K562 (cell line): ENCODE measurements around the gene ZNF716. TPM values are rescaled to one million over a fixed set of nuclear protein-coding genes. Genes with fewer than 3 reads are reported as not detected.

Experiments used
- ATAC-seq: fragments of 200-7000 bp; cut with Tn5 transposase; 3 replicates; pipeline ENCODE4 v1.9.1; 2020; ENCODE audit warnings: moderate library complexity
- BruUV-seq: library from RNA; stranded (reverse); fragments of 400-500 nt; replicated peaks from 2 replicates; lab custom pipeline; 2021; lab: Mats Ljungman, UMichigan
- CTCF ChIA-PET: fragments of 300-600 bp; formaldehyde crosslinking; extraction: SDS; loops from one replicate; lab custom pipeline; 2021; ENCODE audit warnings: low intra/inter-chr PET ratio; lab: Yijun Ruan, JAX
- POLR2A ChIA-PET: fragments of 300-600, 350-650 bp; sonication (Branson Sonifier 250); formaldehyde crosslinking; extraction: SDS; loops from one replicate; lab custom pipeline; 2021; ENCODE audit warnings: antibody characterized with exemption, inconsistent platforms; lab: Yijun Ruan, JAX
- DNase-seq, 4 experiments: peaks; one replicate each; pipeline versions ENCODE4 v3.0.0 to v3.0.0-alpha.2; 2011 to 2018; ENCODE audit warnings: low spot score in 3 of 4, mixed read lengths in 3 of 4; ENCODE audit errors: extremely low read depth in 1 of 4
- FAIRE-seq: peaks from 2 replicates; lab custom pipeline; 2011; peaks lifted over from hg19 to GRCh38; lab: Jason Lieb, UNC
- H2AFZ ChIP-seq: 2 replicates; pipeline ENCODE4 v1.6.0; 2011; ENCODE audit warnings: low read depth, low read length, control low read depth, inconsistent platforms
- H3K27ac ChIP-seq: fragments of 200-600 bp; 3 replicates; pipeline ENCODE4 v1.8.0; 2011; ENCODE audit warnings: low read depth, mild to moderate bottlenecking, control low read depth, inconsistent platforms, low read length, moderate library complexity, mixed read lengths; ENCODE audit errors: extremely low read depth
- H3K27me3 ChIP-seq, 2 experiments: fragments of 300-600 bp in 1 of 2; 2 replicates in 1 of 2; 3 replicates in 1 of 2; pipeline versions ENCODE4 v1.6.0 to v1.8.0; 2011; ENCODE audit warnings: inconsistent platforms in 2 of 2, low read length in 2 of 2, mild to moderate bottlenecking in 1 of 2, mixed read lengths in 1 of 2, moderate library complexity in 1 of 2; ENCODE audit not compliant: control insufficient read depth in 2 of 2, insufficient read depth in 2 of 2
- H3K36me3 ChIP-seq: fragments of 300-600 bp; 3 replicates; pipeline ENCODE4 v1.8.0; 2011; ENCODE audit warnings: mild to moderate bottlenecking, low read length, inconsistent platforms; ENCODE audit not compliant: control insufficient read depth, insufficient read depth
- H3K4me1 ChIP-seq, 2 experiments: fragments of 200-600 bp in 1 of 2; replicated peaks in 1 of 2; 2 replicates in 1 of 2; 3 replicates in 1 of 2; pipeline versions ENCODE4 v1.5.1 to v1.8.0; 2011; ENCODE audit warnings: inconsistent platforms in 2 of 2, low read length in 2 of 2, mild to moderate bottlenecking in 1 of 2, mixed read lengths in 1 of 2, moderate library complexity in 1 of 2; ENCODE audit not compliant: control insufficient read depth in 2 of 2, insufficient read depth in 2 of 2
- H3K4me2 ChIP-seq: 2 replicates; pipeline ENCODE4 v1.6.1; 2011; ENCODE audit warnings: low read length, control low read depth, inconsistent platforms, mixed read lengths; ENCODE audit not compliant: insufficient read depth
- H3K4me3 ChIP-seq: fragments of 200-600 bp; sonication (generic), shearing (Covaris generic); 2 replicates; pipeline ENCODE4 v1.5.1; 2016; ENCODE audit warnings: control low read depth, inconsistent platforms
- H3K79me2 ChIP-seq: fragments of 200-600 bp; 3 replicates; pipeline ENCODE4 v1.8.0; 2011; ENCODE audit warnings: low read length, inconsistent platforms; ENCODE audit not compliant: control insufficient read depth, insufficient read depth
- H3K9ac ChIP-seq, 2 experiments: 2 replicates each; pipeline versions ENCODE4 v1.6.0 to v1.6.1; 2011; ENCODE audit warnings: low read depth in 2 of 2, low read length in 2 of 2, control low read depth in 1 of 2, inconsistent platforms in 1 of 2, mild to moderate bottlenecking in 1 of 2, mixed read lengths in 1 of 2; ENCODE audit not compliant: insufficient read depth in 1 of 2
- H3K9me1 ChIP-seq: one replicate; pipeline ENCODE4 v1.6.0; 2011; ENCODE audit warnings: inconsistent platforms, mild to moderate bottlenecking, low read length, moderate library complexity; ENCODE audit not compliant: control insufficient read depth, insufficient read depth
- H3K9me3 ChIP-seq: replicated peaks from 2 replicates; pipeline ENCODE4 v1.5.1; 2011; ENCODE audit warnings: low read depth, low read length, inconsistent platforms; ENCODE audit not compliant: control insufficient read depth, insufficient read depth
- H4K20me1 ChIP-seq: replicated peaks from 2 replicates; pipeline ENCODE4 v1.6.1; 2011; ENCODE audit warnings: low read length, inconsistent platforms, mixed read lengths; ENCODE audit not compliant: control insufficient read depth, insufficient read depth
- EWSR1 ChIP-seq: fragments of 450-650 bp; IDR thresholded peaks from 2 replicates; pipeline ENCODE4 v1.6.1; 2018; ENCODE audit warnings: borderline replicate concordance, mild to moderate bottlenecking, low read depth, moderate library complexity; ENCODE audit not compliant: partially characterized antibody
- GABPA ChIP-seq: fragments of 200-800 bp; sonication (Bioruptor generic); conservative IDR thresholded peaks from 2 replicates; pipeline ENCODE4 v1.6.1; 2016; ENCODE audit warnings: low read depth, missing genetic modification characterization, missing compliant biosample characterization
- HCFC1 ChIP-seq: IDR thresholded peaks from 2 replicates; pipeline ENCODE4 v1.6.1; 2012; ENCODE audit warnings: low read depth, low read length, improper control_type of control experiment
- HNRNPUL1 ChIP-seq: fragments of 200-400 bp; formaldehyde crosslinking; IDR thresholded peaks from 2 replicates; pipeline ENCODE4 v1.6.1; 2017; ENCODE audit warnings: low read length
- ILF3 ChIP-seq: fragments of 450-650 bp; IDR thresholded peaks from 2 replicates; pipeline ENCODE4 v1.6.1; 2018; ENCODE audit warnings: antibody characterized with exemption, mild to moderate bottlenecking, moderate library complexity, borderline replicate concordance
- KDM2B ChIP-seq: fragments of 250-450 bp; sonication (Bioruptor Pico); IDR thresholded peaks from 2 replicates; pipeline ENCODE4 v1.8.0; 2021; ENCODE audit warnings: mild to moderate bottlenecking, moderate library complexity
- MTF1 ChIP-seq: fragments of 250-450 bp; sonication (Bioruptor Pico); IDR thresholded peaks from 2 replicates; pipeline ENCODE4 v1.9.0; 2021; ENCODE audit warnings: moderate library complexity, mild to moderate bottlenecking, inconsistent platforms, borderline replicate concordance
- PREB ChIP-seq: sonication (generic); formaldehyde crosslinking; IDR thresholded peaks from 2 replicates; pipeline ENCODE4 v1.8.1; 2023; ENCODE audit warnings: mild to moderate bottlenecking, missing genetic modification reagents
- PRMT5 ChIP-seq: sonication (generic); formaldehyde crosslinking; IDR thresholded peaks from 2 replicates; pipeline ENCODE4 v1.5.0; 2020; ENCODE audit warnings: missing genetic modification reagents
- SFPQ ChIP-seq: fragments of 200-400 bp; formaldehyde crosslinking; IDR thresholded peaks from 2 replicates; pipeline ENCODE4 v1.6.1; 2017; ENCODE audit warnings: mild to moderate bottlenecking, low read depth, low read length, moderate library complexity
- SMAD1 ChIP-seq: fragments of 150-350 bp; IDR thresholded peaks from 2 replicates; pipeline ENCODE4 v1.6.1; 2014; ENCODE audit warnings: low read length, low read depth; ENCODE audit not compliant: partially characterized antibody
- STAT5B ChIP-seq: fragments of 250-450 bp; sonication (Bioruptor Pico); IDR thresholded peaks from 2 replicates; pipeline ENCODE4 v1.8.0; 2021; ENCODE audit warnings: mild to moderate bottlenecking, inconsistent platforms
- TGIF2 ChIP-seq: sonication (generic); formaldehyde crosslinking; IDR thresholded peaks from 2 replicates; pipeline ENCODE4 v1.8.1; 2022; ENCODE audit warnings: mild to moderate bottlenecking, missing genetic modification reagents, moderate library complexity
- VEZF1 ChIP-seq: fragments of 200-800 bp; sonication (Bioruptor generic); IDR thresholded peaks from 2 replicates; pipeline ENCODE4 v1.6.1; 2017; ENCODE audit warnings: missing genetic modification characterization, missing compliant biosample characterization
- ZNF140 ChIP-seq: fragments of 250-450 bp; sonication (Bioruptor Pico); IDR thresholded peaks from 2 replicates; pipeline ENCODE4 v1.8.0; 2021; ENCODE audit warnings: moderate library complexity, mild to moderate bottlenecking, inconsistent platforms
- ZNF507 ChIP-seq: conservative IDR thresholded peaks from 2 replicates; pipeline ENCODE4 v1.6.1; 2017; ENCODE audit warnings: missing genetic modification characterization, missing compliant biosample characterization
- WGBS: fragments of 100-300 bp; shearing (Covaris generic); methylation state at CpG from one replicate; pipeline ENCODE4 v1.1.6; 2016; ENCODE audit warnings: low coverage, mixed read lengths; ENCODE audit not compliant: insufficient coverage; ENCODE audit errors: missing lambda C conversion rate; 5-methylcytosine and 5-hydroxymethylcytosine counted together
- in situ Hi-C: fragments of 300-500 bp; cut with MboI; formaldehyde crosslinking; loops from 4 replicates; pipeline ENCODE4 v1.15.0; 2018; ENCODE audit warnings: inconsistent platforms, mixed read lengths
- intact Hi-C: fragments of 100-400 bp; cut with micrococcal nuclease; formaldehyde crosslinking; loops from 2 replicates; pipeline ENCODE4 v1.14.2; 2022
- polyA plus RNA-seq, 8 experiments: library from polyadenylated mRNA; depleted of rRNA in 4 of 8; stranded (reverse) in 5 of 8; unstranded in 3 of 8; fragments of >200 nt; fragmentation: Nextera tagmentation in 2 of 8; fragmentation: Illumina TruSeq in 1 of 8; extraction: Ambion mirVana in 2 of 8; extraction: Trizol in 1 of 8; gene quantifications; 2 replicates each; pipeline versions ENCODE4 v1.2.1 to v1.2.3, GENCODE V29; 2011 to 2014; ENCODE audit warnings: inconsistent platforms in 1 of 8, missing spikeins in 1 of 8
- total RNA-seq, 7 experiments: library from RNA; depleted of rRNA in 6 of 7; stranded (reverse); fragments of >200 nt in 6 of 7; fragmentation: Illumina TruSeq in 2 of 7; extraction: Trizol in 2 of 7; gene quantifications; 2 replicates each; pipeline versions ENCODE4 v1.2.1 to v1.2.3, GENCODE V29; 2011 to 2021; ENCODE audit warnings: low replicate concordance in 1 of 7

ZNF716 gene
- total and polyA plus RNA-seq, 9 of the 15 experiments (the other 6 are each of a cell fraction or from before 2014, with no cell fraction given) = not detected

- TF ChIP-seq PREB (CRISPR knock-in tag) (no peak), VEZF1 (CRISPR knock-in tag) (no peak), ZNF507 (tag) (no peak)
These were observed at the start of gene ZNF716 (continued) for GRCh38 chr7:57449904-57450303.

GRCh38 chr7:57400531-57401155, 49.3 kb upstream of the ZNF716 start:
- POLR2A ChIA-PET = no interaction called here
- no peaks in the 10 kb centered on the region for H3K79me2 ChIP-seq
- 1% methylated on average over 8 of the region's 10 CpGs for WGBS
- H3K4me3 ChIP-seq = no peak overlapping the region
- no peak overlapping the region for H3K9ac ChIP-seq
- CTCF ChIA-PET = no interaction called here
- H3K4me2 ChIP-seq = no peak overlapping the region
- no peaks in the 10 kb centered on the region for H4K20me1 ChIP-seq
- intact Hi-C loops (no loop called here), in situ Hi-C loops (no loop called here)
- FAIRE-seq (no peak), DNase-seq (no peak), ATAC-seq (no peak)
- no peak overlapping the region for H3K27ac ChIP-seq
- H3K4me1 ChIP-seq = no peaks in the 10 kb centered on the region
- no peaks in the 10 kb centered on the region for H3K9me3 ChIP-seq
- BruUV-seq = no TSS peak
- H3K36me3 ChIP-seq = no peaks in the 10 kb centered on the region
- no peaks in the 10 kb centered on the region for H3K27me3 ChIP-seq
- H2AFZ ChIP-seq = no peak overlapping the region
- no peaks in the 10 kb centered on the region for H3K9me1 ChIP-seq
- TF ChIP-seq SFPQ (no peak), KDM2B (no peak), STAT5B (CRISPR knock-in tag) (no peak), ZNF140 (CRISPR knock-in tag) (no peak), EWSR1 (no peak), PRMT5 (CRISPR knock-in tag) (no peak), GABPA (no peak), MTF1 (no peak), HCFC1 (no peak), TGIF2 (CRISPR knock-in tag) (no peak), ILF3 (no peak), SMAD1 (no peak), HNRNPUL1 (no peak)
